IMR-90 (cell line): ENCODE data around the gene NEDD4L. TPM values are rescaled to one million over a fixed set of nuclear protein-coding genes. Genes with fewer than 3 reads are reported as not detected.

Experiments used
- ATAC-seq: fragments of 200-7000 bp; cut with Tn5 transposase; 2 replicates; pipeline ENCODE4 v1.9.1; 2020; ENCODE audit warnings: low read depth, mild to moderate bottlenecking, moderate library complexity
- BruUV-seq: library from RNA; stranded (reverse); fragments of 400-500 nt; replicated peaks from 2 replicates; lab custom pipeline; 2021; lab: Mats Ljungman, UMichigan
- CTCF ChIA-PET: fragments of 300-600 bp; formaldehyde crosslinking; extraction: SDS; loops from one replicate; lab custom pipeline; 2021; ENCODE audit warnings: antibody characterized with exemption; lab: Yijun Ruan, JAX
- POLR2A ChIA-PET: fragments of 300-600 bp; sonication (Branson Sonifier 250); formaldehyde crosslinking; loops from one replicate; lab custom pipeline; 2022; ENCODE audit warnings: antibody characterized with exemption; ENCODE audit not compliant: unreplicated experiment; lab: Charles Lee
- DNase-seq: peaks from one replicate; pipeline ENCODE4 v3.0.0; 2013
- H2AFZ ChIP-seq: replicated peaks from 2 replicates; pipeline ENCODE3; 2013; ENCODE audit warnings: low read length, mild to moderate bottlenecking; ENCODE audit not compliant: poor library complexity
- H2AK5ac ChIP-seq: 2 replicates; pipeline ENCODE4 v1.6.1; 2013; ENCODE audit warnings: low read depth, low read length, inconsistent platforms
- H2AK9ac ChIP-seq: replicated peaks from 2 replicates; pipeline ENCODE3; 2013; ENCODE audit warnings: mild to moderate bottlenecking, low read depth, low read length, moderate library complexity; ENCODE audit not compliant: poor library complexity
- H2BK120ac ChIP-seq: 2 replicates; pipeline ENCODE4 v1.6.1; 2013; ENCODE audit warnings: low read depth, low read length, inconsistent platforms
- H2BK15ac ChIP-seq: 3 replicates; pipeline ENCODE4 v1.6.1; 2013; ENCODE audit warnings: low read depth, low read length, inconsistent platforms
- H2BK20ac ChIP-seq: 2 replicates; pipeline ENCODE4 v1.6.1; 2013; ENCODE audit warnings: low read depth, mild to moderate bottlenecking, inconsistent platforms, low read length, moderate library complexity
- H2BK5ac ChIP-seq: 2 replicates; pipeline ENCODE4 v1.6.1; 2013; ENCODE audit warnings: mild to moderate bottlenecking, low read depth, low read length, inconsistent platforms; ENCODE audit not compliant: poor library complexity, severe bottlenecking
- H3K14ac ChIP-seq: replicated peaks from 2 replicates; pipeline ENCODE4 v1.6.1; 2013; ENCODE audit warnings: low read depth, low read length, inconsistent platforms
- H3K18ac ChIP-seq: 2 replicates; pipeline ENCODE4 v1.6.1; 2013; ENCODE audit warnings: low read depth, low read length, control low read depth
- H3K23ac ChIP-seq: 2 replicates; pipeline ENCODE4 v1.6.1; 2013; ENCODE audit warnings: low read depth, low read length, inconsistent platforms
- H3K27ac ChIP-seq: 2 replicates; pipeline ENCODE4 v1.5.1; 2013; ENCODE audit warnings: mild to moderate bottlenecking, control low read depth, low read length; ENCODE audit not compliant: insufficient read depth
- H3K27me3 ChIP-seq: 2 replicates; pipeline ENCODE4 v1.6.1; 2013; ENCODE audit warnings: low read length; ENCODE audit not compliant: control insufficient read depth, insufficient read depth
- H3K36me3 ChIP-seq: 2 replicates; pipeline ENCODE4 v1.6.1; 2013; ENCODE audit warnings: low read length, mixed read lengths; ENCODE audit not compliant: control insufficient read depth, insufficient read depth
- H3K4ac ChIP-seq: 2 replicates; pipeline ENCODE4 v1.6.1; 2013; ENCODE audit warnings: low read depth, low read length, inconsistent platforms
- H3K4me1 ChIP-seq: 2 replicates; pipeline ENCODE4 v1.6.1; 2013; ENCODE audit warnings: low read length, mixed read lengths; ENCODE audit not compliant: control insufficient read depth, insufficient read depth
- H3K4me2 ChIP-seq: 2 replicates; pipeline ENCODE4 v1.6.1; 2013; ENCODE audit warnings: low read depth, mild to moderate bottlenecking, control low read depth, low read length, moderate library complexity
- H3K4me3 ChIP-seq: 2 replicates; pipeline ENCODE4 v1.5.1; 2013; ENCODE audit warnings: low read depth, mild to moderate bottlenecking, control low read depth, low read length, moderate library complexity; ENCODE audit not compliant: insufficient read depth
- H3K56ac ChIP-seq: 2 replicates; pipeline ENCODE4 v1.6.1; 2013; ENCODE audit warnings: low read length, inconsistent platforms; ENCODE audit not compliant: insufficient read depth; ENCODE audit errors: extremely low read depth
- H3K79me1 ChIP-seq, 2 experiments: 2 replicates each; pipeline ENCODE4 v1.6.1; 2013; ENCODE audit warnings: low read length in 2 of 2, inconsistent platforms in 1 of 2, low read depth in 1 of 2
- H3K9ac ChIP-seq: 2 replicates; pipeline ENCODE4 v1.6.1; 2013; ENCODE audit warnings: low read depth, low read length, control low read depth
- H3K9me1 ChIP-seq: 2 replicates; pipeline ENCODE4 v1.6.1; 2013; ENCODE audit warnings: low read length, inconsistent platforms; ENCODE audit not compliant: insufficient read depth
- H3K9me3 ChIP-seq: 2 replicates; pipeline ENCODE4 v1.6.1; 2013; ENCODE audit warnings: low read length; ENCODE audit not compliant: control insufficient read depth, insufficient read depth
- H4K20me1 ChIP-seq: 2 replicates; pipeline ENCODE4 v1.6.1; 2013; ENCODE audit warnings: low read length, inconsistent platforms; ENCODE audit not compliant: insufficient read depth
- H4K5ac ChIP-seq: 2 replicates; pipeline ENCODE4 v1.6.1; 2013; ENCODE audit warnings: mild to moderate bottlenecking, low read depth, low read length, control low read depth
- H4K8ac ChIP-seq, 2 experiments: 2 replicates each; pipeline ENCODE4 v1.6.1; 2013; ENCODE audit warnings: low read depth in 2 of 2, low read length in 2 of 2, control low read depth in 1 of 2, inconsistent platforms in 1 of 2
- H4K91ac ChIP-seq: 2 replicates; pipeline ENCODE4 v1.6.1; 2013; ENCODE audit warnings: low read depth, low read length, inconsistent platforms; ENCODE audit not compliant: insufficient read depth
- BHLHE40 ChIP-seq: fragments of 150-350 bp; IDR thresholded peaks from 2 replicates; pipeline ENCODE4 v1.6.1; 2016; ENCODE audit warnings: mild to moderate bottlenecking, low read depth, low read length
- CEBPB ChIP-seq: IDR thresholded peaks from 2 replicates; pipeline ENCODE4 v1.6.1; 2012; ENCODE audit warnings: low read depth, low read length, improper control_type of control experiment
- CHD1 ChIP-seq: IDR thresholded peaks from 2 replicates; pipeline ENCODE4 v1.6.1; 2012; ENCODE audit warnings: low read depth, low read length, improper control_type of control experiment
- FOS ChIP-seq: fragments of 150-350 bp; IDR thresholded peaks from 2 replicates; pipeline ENCODE4 v1.6.1; 2016; ENCODE audit warnings: low read depth, low read length
- MAFK ChIP-seq: IDR thresholded peaks from 2 replicates; pipeline ENCODE4 v1.6.1; 2012; ENCODE audit warnings: low read depth, low read length, improper control_type of control experiment
- MAZ ChIP-seq: IDR thresholded peaks from 2 replicates; pipeline ENCODE4 v1.6.1; 2012; ENCODE audit warnings: low read depth, mild to moderate bottlenecking, low read length, improper control_type of control experiment, moderate library complexity, borderline replicate concordance
- NFE2L2 ChIP-seq: fragments of 150-350 bp; IDR thresholded peaks from 2 replicates; pipeline ENCODE4 v1.6.1; 2016; ENCODE audit warnings: low read depth, mild to moderate bottlenecking, low read length
- POLR2A ChIP-seq: IDR thresholded peaks from 2 replicates; pipeline ENCODE4 v1.6.1; 2012; ENCODE audit warnings: mild to moderate bottlenecking, low read depth, low read length
- RAD21 ChIP-seq: IDR thresholded peaks from 2 replicates; pipeline ENCODE4 v1.6.1; 2012; ENCODE audit warnings: low read length, improper control_type of control experiment
- RCOR1 ChIP-seq: IDR thresholded peaks from 2 replicates; pipeline ENCODE4 v1.6.1; 2012; ENCODE audit warnings: mild to moderate bottlenecking, low read length, improper control_type of control experiment; ENCODE audit not compliant: insufficient replicate concordance
- RFX5 ChIP-seq: IDR thresholded peaks from 2 replicates; pipeline ENCODE4 v1.8.0; 2012; ENCODE audit warnings: low read depth, mild to moderate bottlenecking, low read length, moderate library complexity
- SMC3 ChIP-seq: fragments of 150-350 bp; IDR thresholded peaks from 2 replicates; pipeline ENCODE4 v1.6.1; 2016; ENCODE audit warnings: low read depth, mild to moderate bottlenecking, antibody characterized with exemption, low read length, moderate library complexity
- WGBS, 2 experiments: methylation state at CpG; one replicate each; pipeline versions ENCODE4 v1.1.5 to v1.1.7; 2013; ENCODE audit warnings: missing lambda C conversion rate in 2 of 2; ENCODE audit not compliant: insufficient read length in 1 of 2; ENCODE audit errors: extremely low coverage in 2 of 2; 5-methylcytosine and 5-hydroxymethylcytosine counted together
- dilution Hi-C: fragments of 300-500 bp; cut with HindIII; formaldehyde crosslinking; loops from one replicate; pipeline ENCODE4 v1.14.3; 2018; ENCODE audit warnings: low sequenced_read_pairs; ENCODE audit not compliant: unreplicated experiment
- in situ Hi-C: fragments of 300-500 bp; cut with MboI; formaldehyde crosslinking; loops from 3 replicates; pipeline ENCODE4 v1.14.3; 2019; ENCODE audit warnings: low sequenced_read_pairs, inconsistent platforms, mixed read lengths
- intact Hi-C: fragments of 100-400 bp; cut with micrococcal nuclease; formaldehyde crosslinking; loops from 2 replicates; pipeline ENCODE4 v1.10.0; 2022
- polyA plus RNA-seq, 3 experiments: library from polyadenylated mRNA; depleted of rRNA; stranded (reverse); fragments of >200 nt; gene quantifications; 2 replicates each; pipeline ENCODE4 v1.2.3, GENCODE V29; 2012; ENCODE audit warnings: low replicate concordance in 1 of 3
- total RNA-seq: library from RNA; depleted of rRNA; stranded (reverse); fragments of >200 nt; gene quantifications from 2 replicates; pipeline ENCODE4 v1.2.3, GENCODE V29; 2012
- TF ChIP-seq, protein P1 (sequence below): conservative IDR thresholded peaks from 2 replicates; pipeline ENCODE4 v1.5.1; 2012; ENCODE audit warnings: mild to moderate bottlenecking, low read depth, low read length, improper control_type of control experiment
- TF ChIP-seq, protein P2 (sequence below): fragments of 150-350 bp; IDR thresholded peaks from 2 replicates; pipeline ENCODE4 v1.6.1; 2017; ENCODE audit warnings: mild to moderate bottlenecking, antibody characterized with exemption, low read length, low read depth
- TF ChIP-seq, protein P3 (sequence below): fragments of 150-350 bp; IDR thresholded peaks from 2 replicates; pipeline ENCODE4 v1.6.1; 2016; ENCODE audit warnings: low read depth, mild to moderate bottlenecking, low read length, moderate library complexity, borderline replicate concordance

NEDD4L gene
- total and polyA plus RNA-seq, 2 of the 4 experiments (the other 2 are of a cell fraction): 10.0 to 10.9 TPM

DNA sequence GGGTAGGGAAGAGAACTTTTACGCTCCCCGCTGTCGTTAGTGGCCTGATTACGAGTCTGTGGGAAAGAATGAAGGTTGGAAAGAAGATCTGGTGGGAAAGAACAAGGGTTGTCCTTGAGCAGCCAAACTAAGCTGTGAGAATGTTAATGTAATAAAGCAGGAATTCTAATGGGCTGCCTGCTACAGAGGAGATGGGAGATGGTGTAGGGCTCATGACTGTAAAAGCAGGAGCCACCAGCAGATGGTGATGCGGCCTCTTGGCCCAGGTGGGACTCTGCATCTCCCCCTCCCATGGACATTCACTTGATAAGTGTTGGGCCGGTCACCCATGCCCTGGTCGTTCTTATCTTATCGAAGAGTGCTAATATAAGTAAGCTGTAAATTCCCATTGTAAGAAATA lies 150.0 kb downstream of the NEDD4L start:
- Histone ChIP-seq H3K27ac (no peak overlapping the region), H3K4me3 (no peak overlapping the region), H2AFZ (no peak overlapping the region), H3K18ac (no peak overlapping the region), H3K36me3 (no peaks in the 10 kb centered on the region), H2BK120ac (no peak overlapping the region), H2BK5ac (no peak overlapping the region), H3K14ac (0 out of 2 replicates have a peak overlapping the region, but pooled peaks have one; percentile 20), H3K9ac (no peak overlapping the region), H4K91ac (0 out of 2 replicates have a peak overlapping the region, but pooled peaks have one; percentile 3), H3K79me1 (peaks cover 3 to 5% of the 10 kb centered on the region in 2 experiments; a peak in 1 of 4 replicates), H4K5ac (no peak overlapping the region), H3K4me1 (peaks cover 7% of the 10 kb centered on the region), H2BK20ac (peak overlapping the region; percentile 34; the same call in 1 of the 2 replicates), H3K4ac (peak overlapping the region; percentile 58), H3K9me3 (no peaks in the 10 kb centered on the region), H2BK15ac (peak overlapping the region; percentile 48; the same call in 1 of the 3 replicates), H2AK5ac (peak overlapping the region; percentile 36), H3K23ac (peak overlapping the region; percentile 34; the same call in 1 of the 2 replicates), H3K9me1 (peaks cover 14% of the 10 kb centered on the region; the same call in 1 of the 2 replicates), H4K8ac (no peak overlapping the region), H3K56ac (no peak overlapping the region), H3K27me3 (no peaks in the 10 kb centered on the region), H4K20me1 (no peaks in the 10 kb centered on the region), H2AK9ac (peak overlapping the region; percentile 55), H3K4me2 (no peak overlapping the region)
- ATAC-seq (no peak; the same call in 1 of the 2 replicates), DNase-seq (no peak)
- dilution Hi-C loops (no loop called here), in situ Hi-C loops (no loop called here), intact Hi-C loops (no loop called here)
- WGBS, 2 experiments: no CpG with 5 or more reads among the region's 8 CpGs
- no TSS peak for BruUV-seq
- POLR2A ChIA-PET: no interaction called here
- TF ChIP-seq CHD1 (no peak), MAZ (no peak), FOS (no peak), SMC3 (peak; percentile 20; the same call in 1 of the 2 replicates), NFE2L2 (no peak), RFX5 (no peak), POLR2A (no peak), CEBPB (no peak), RAD21 (0 out of 2 replicates have a peak, but pooled peaks have one; percentile 16), BHLHE40 (no peak), RCOR1 (no peak), MAFK (no peak)
- TF ChIP-seq, protein P1, sequence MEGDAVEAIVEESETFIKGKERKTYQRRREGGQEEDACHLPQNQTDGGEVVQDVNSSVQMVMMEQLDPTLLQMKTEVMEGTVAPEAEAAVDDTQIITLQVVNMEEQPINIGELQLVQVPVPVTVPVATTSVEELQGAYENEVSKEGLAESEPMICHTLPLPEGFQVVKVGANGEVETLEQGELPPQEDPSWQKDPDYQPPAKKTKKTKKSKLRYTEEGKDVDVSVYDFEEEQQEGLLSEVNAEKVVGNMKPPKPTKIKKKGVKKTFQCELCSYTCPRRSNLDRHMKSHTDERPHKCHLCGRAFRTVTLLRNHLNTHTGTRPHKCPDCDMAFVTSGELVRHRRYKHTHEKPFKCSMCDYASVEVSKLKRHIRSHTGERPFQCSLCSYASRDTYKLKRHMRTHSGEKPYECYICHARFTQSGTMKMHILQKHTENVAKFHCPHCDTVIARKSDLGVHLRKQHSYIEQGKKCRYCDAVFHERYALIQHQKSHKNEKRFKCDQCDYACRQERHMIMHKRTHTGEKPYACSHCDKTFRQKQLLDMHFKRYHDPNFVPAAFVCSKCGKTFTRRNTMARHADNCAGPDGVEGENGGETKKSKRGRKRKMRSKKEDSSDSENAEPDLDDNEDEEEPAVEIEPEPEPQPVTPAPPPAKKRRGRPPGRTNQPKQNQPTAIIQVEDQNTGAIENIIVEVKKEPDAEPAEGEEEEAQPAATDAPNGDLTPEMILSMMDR: peak; percentile 30; the same call in 1 of the 2 replicates
- TF ChIP-seq, protein P2, sequence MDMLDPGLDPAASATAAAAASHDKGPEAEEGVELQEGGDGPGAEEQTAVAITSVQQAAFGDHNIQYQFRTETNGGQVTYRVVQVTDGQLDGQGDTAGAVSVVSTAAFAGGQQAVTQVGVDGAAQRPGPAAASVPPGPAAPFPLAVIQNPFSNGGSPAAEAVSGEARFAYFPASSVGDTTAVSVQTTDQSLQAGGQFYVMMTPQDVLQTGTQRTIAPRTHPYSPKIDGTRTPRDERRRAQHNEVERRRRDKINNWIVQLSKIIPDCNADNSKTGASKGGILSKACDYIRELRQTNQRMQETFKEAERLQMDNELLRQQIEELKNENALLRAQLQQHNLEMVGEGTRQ: no peak
- TF ChIP-seq, protein P3, sequence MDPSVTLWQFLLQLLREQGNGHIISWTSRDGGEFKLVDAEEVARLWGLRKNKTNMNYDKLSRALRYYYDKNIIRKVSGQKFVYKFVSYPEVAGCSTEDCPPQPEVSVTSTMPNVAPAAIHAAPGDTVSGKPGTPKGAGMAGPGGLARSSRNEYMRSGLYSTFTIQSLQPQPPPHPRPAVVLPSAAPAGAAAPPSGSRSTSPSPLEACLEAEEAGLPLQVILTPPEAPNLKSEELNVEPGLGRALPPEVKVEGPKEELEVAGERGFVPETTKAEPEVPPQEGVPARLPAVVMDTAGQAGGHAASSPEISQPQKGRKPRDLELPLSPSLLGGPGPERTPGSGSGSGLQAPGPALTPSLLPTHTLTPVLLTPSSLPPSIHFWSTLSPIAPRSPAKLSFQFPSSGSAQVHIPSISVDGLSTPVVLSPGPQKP: no peak
- CTCF ChIA-PET: interaction anchor here (0.6 kb wide), 1 partner anchor 464 kb away, joined by 3 read pairs; no protein-coding TSS in a partner anchor
